Measurements from ENCODE around the gene BEND5. TPM values are rescaled to one million over a fixed set of nuclear protein-coding genes. Genes with fewer than 3 reads are reported as not detected.

BEND5 gene
- total and polyA plus RNA-seq, 2 of the 13 experiments (the other 11 are each of a cell fraction or from before 2014, with no cell fraction given): 0.11 TPM; not detected in 1

- in situ Hi-C loops (cut with HindIII; ENCODE audit: extremely low pct_ligation_motif_present, low pct_unique_long_range_greater_than_20kb) (no loop called here), intact Hi-C loops (cut with micrococcal nuclease; ENCODE audit: unreplicated experiment) (no loop called here)
- WGBS (ENCODE audit: low lambda C conversion rate): 77% methylated on average over 4 of the region's 4 CpGs
- no peaks in the 10 kb centered on the region for H3K36me3 ChIP-seq (replicated peaks in 1 of 2; ENCODE audit: control insufficient read depth in 1 of 2, insufficient read depth in 2 of 2, low read length in 2 of 2)
- no TSS peak for BruUV-seq (replicated peaks)
- no peak overlapping the region for H3K4me2 ChIP-seq (ENCODE audit: low read depth, low read length)
- no peak overlapping the region for H3K27ac ChIP-seq (ENCODE audit: extremely low read length, insufficient read depth, low read length)
- no peaks in the 10 kb centered on the region for H4K20me1 ChIP-seq (ENCODE audit: insufficient read depth, low read length)
- H3K4me3 ChIP-seq (replicated peaks in 1 of 3; ENCODE audit: insufficient read depth in 1 of 3, low read depth in 2 of 3, low read length in 3 of 3): no peak overlapping the region
- no peaks in the 10 kb centered on the region for H3K9me3 ChIP-seq (ENCODE audit: low read length)
- H2AFZ ChIP-seq (ENCODE audit: low read length): no peak overlapping the region
- no peak for ATAC-seq
- DNase-seq (ENCODE audit: low spot score): no peak
- no peaks in the 10 kb centered on the region for H3K27me3 ChIP-seq (ENCODE audit: control insufficient read depth in 1 of 2, insufficient read depth in 2 of 2, low read length in 2 of 2)
- ChIA-PET CTCF (ENCODE audit: low intra/inter-chr PET ratio, low total read pairs) (no interaction called here), POLR2A (no interaction called here)
- no peak overlapping the region for H3K9ac ChIP-seq (ENCODE audit: insufficient read depth, low read depth, low read length)
- no peaks in the 10 kb centered on the region for H3K4me1 ChIP-seq (ENCODE audit: insufficient read depth, low read length)
- no peak for FAIRE-seq
- no peaks in the 10 kb centered on the region for H3K79me2 ChIP-seq (ENCODE audit: insufficient read depth, low read length)
- TF ChIP-seq ZNF549 (CRISPR knock-in tag; IDR thresholded peaks at IDR 0.05) (no peak), DR1 (CRISPR knock-in tag; IDR thresholded peaks at IDR 0.05) (no peak), THAP7 (CRISPR knock-in tag; IDR thresholded peaks at IDR 0.05) (no peak), FOXA3 (CRISPR knock-in tag; IDR thresholded peaks at IDR 0.05) (no peak), MIER2 (CRISPR knock-in tag; IDR thresholded peaks at IDR 0.05) (no peak), ZNF280D (CRISPR knock-in tag; IDR thresholded peaks at IDR 0.05) (no peak), BORCS8-MEF2B (CRISPR knock-in tag; IDR thresholded peaks at IDR 0.05) (no peak), PRDM10 (CRISPR knock-in tag; IDR thresholded peaks at IDR 0.05; ENCODE audit: low read depth) (no peak), POLR2AphosphoS2 (IDR thresholded peaks at IDR 0.05; ENCODE audit: low read depth, low read length) (no peak), GPBP1L1 (CRISPR knock-in tag; IDR thresholded peaks at IDR 0.05) (no peak), GATAD2A (CRISPR knock-in tag; IDR thresholded peaks at IDR 0.05) (no peak), ZNF691 (CRISPR knock-in tag; IDR thresholded peaks at IDR 0.05; ENCODE audit: borderline replicate concordance, low read depth) (no peak), ZNF3 (CRISPR knock-in tag; IDR thresholded peaks at IDR 0.05) (no peak), ZNF703 (CRISPR knock-in tag; IDR thresholded peaks at IDR 0.05; ENCODE audit: borderline replicate concordance) (no peak), ZFP62 (CRISPR knock-in tag; IDR thresholded peaks at IDR 0.05) (no peak), HDAC2 (CRISPR knock-in tag; IDR thresholded peaks at IDR 0.05) (no peak)
Observed at GRCh38 chr1:48726557-48727215, 50.0 kb downstream of the BEND5 start.

Measured in HepG2 (cell line).